A549 (cell line): ENCODE results near the gene PEAK3. TPM values are rescaled to one million over a fixed set of nuclear protein-coding genes. Genes with fewer than 3 reads are reported as not detected.
A peak's percentile ranks its signal among the peaks of the same experiment; 100 is the strongest.

Experiments used
- ATAC-seq, 2 experiments: fragments of 200-7000 bp in 1 of 2; fragments of >200 bp in 1 of 2; cut with Nextera tagmentation in 1 of 2; cut with Tn5 transposase in 1 of 2; 3 replicates each; pipeline versions ENCODE4 v1.8.0 to v1.9.1; 2018 to 2020; ENCODE audit warnings: mild to moderate bottlenecking in 1 of 2, moderate library complexity in 1 of 2
- CTCF ChIA-PET: fragments of 300-600 bp; sonication (Branson Sonifier 250); formaldehyde crosslinking; extraction: SDS; loops from one replicate; lab custom pipeline; 2021; ENCODE audit warnings: antibody characterized with exemption, inconsistent platforms; lab: Yijun Ruan, JAX
- POLR2A ChIA-PET: fragments of 350-600 bp; formaldehyde crosslinking; extraction: SDS; loops from one replicate; lab custom pipeline; 2021; ENCODE audit warnings: antibody characterized with exemption, inconsistent platforms; lab: Yijun Ruan, JAX
- DNase-seq, 2 experiments: peaks; one replicate each; pipeline versions ENCODE4 v3.0.0 to v3.0.0-alpha.2; 2011 to 2016; ENCODE audit warnings: low read depth in 1 of 2, low spot score in 1 of 2
- FAIRE-seq: peaks from 2 replicates; lab custom pipeline; 2011; peaks lifted over from hg19 to GRCh38; lab: Jason Lieb, UNC
- H3K27ac ChIP-seq, 2 experiments: fragments of >200 bp; sonication (Bioruptor Twin); formaldehyde crosslinking; 3 replicates each; pipeline ENCODE4 v1.5.1; 2016 to 2017
- H3K4me1 ChIP-seq: fragments of >200 bp; sonication (Bioruptor Twin); formaldehyde crosslinking; 3 replicates; pipeline ENCODE4 v1.6.1; 2016
- H3K4me2 ChIP-seq: fragments of >200 bp; sonication (Bioruptor Twin); formaldehyde crosslinking; 3 replicates; pipeline ENCODE4 v1.6.1; 2016
- H3K4me3 ChIP-seq: fragments of >200 bp; sonication (Bioruptor Twin); formaldehyde crosslinking; 3 replicates; pipeline ENCODE4 v1.5.1; 2016
- H3K9me3 ChIP-seq: fragments of >200 bp; sonication (Bioruptor Twin); formaldehyde crosslinking; 3 replicates; pipeline ENCODE4 v1.6.1; 2016
- BCL3 ChIP-seq: fragments of >200 bp; sonication (Bioruptor Twin); formaldehyde crosslinking; IDR thresholded peaks from 3 replicates; pipeline ENCODE4 v1.6.1; 2016
- BHLHE40 ChIP-seq: IDR thresholded peaks from 2 replicates; pipeline ENCODE4 v1.6.1; 2012; ENCODE audit warnings: low read depth, low read length, inconsistent platforms
- CBX2 ChIP-seq: fragments of 200-600 bp; sonication (generic); IDR thresholded peaks from 2 replicates; pipeline ENCODE4 v1.6.1; 2016; ENCODE audit warnings: low read depth, mild to moderate bottlenecking, borderline replicate concordance
- CEBPB ChIP-seq, 2 experiments: fragments of >200 bp in 1 of 2; sonication (Bioruptor Twin) in 1 of 2; formaldehyde crosslinking in 1 of 2; IDR thresholded peaks; 2 replicates each; pipeline ENCODE4 v1.6.1; 2012 to 2016
- E2F6 ChIP-seq: IDR thresholded peaks from 2 replicates; pipeline ENCODE4 v1.6.1; 2012; ENCODE audit warnings: low read depth, borderline replicate concordance
- ESRRA ChIP-seq: fragments of 150-350 bp; IDR thresholded peaks from 2 replicates; pipeline ENCODE4 v1.6.1; 2014; ENCODE audit warnings: mild to moderate bottlenecking, low read length, borderline replicate concordance
- FOSL2 ChIP-seq, 2 experiments: fragments of 450-650 bp in 1 of 2; fragments of >200 bp in 1 of 2; sonication (Bioruptor Twin) in 1 of 2; formaldehyde crosslinking; IDR thresholded peaks; 2 replicates each; pipeline versions ENCODE4 v1.5.0 to v1.6.1; 2016 to 2020; ENCODE audit warnings: mild to moderate bottlenecking in 1 of 2, moderate library complexity in 1 of 2
- FOXS1 ChIP-seq: fragments of 250-450 bp; sonication (Bioruptor Pico); IDR thresholded peaks from 2 replicates; pipeline ENCODE4 v1.5.0; 2020; ENCODE audit warnings: mild to moderate bottlenecking, moderate library complexity
- GATA3 ChIP-seq: IDR thresholded peaks from 2 replicates; pipeline ENCODE4 v1.6.1; 2012; ENCODE audit warnings: borderline replicate concordance
- HES2 ChIP-seq: fragments of >200 bp; sonication (Bioruptor Twin); formaldehyde crosslinking; IDR thresholded peaks from 2 replicates; pipeline ENCODE4 v1.6.1; 2016
- JUNB ChIP-seq: fragments of >200 bp; sonication (Bioruptor Twin); formaldehyde crosslinking; IDR thresholded peaks from 2 replicates; pipeline ENCODE4 v1.6.1; 2016
- KDM5A ChIP-seq: fragments of 200-600 bp; sonication (generic); IDR thresholded peaks from 2 replicates; pipeline ENCODE4 v1.6.1; 2016; ENCODE audit warnings: antibody characterized with exemption, mild to moderate bottlenecking
- MAFK ChIP-seq: fragments of 450-650 bp; IDR thresholded peaks from 2 replicates; pipeline ENCODE4 v1.6.1; 2014; ENCODE audit not compliant: partially characterized antibody
- NFE2L2 ChIP-seq: fragments of 150-350 bp; conservative IDR thresholded peaks from 2 replicates; pipeline ENCODE4 v1.6.1; 2014; ENCODE audit warnings: low read length
- NPAS2 ChIP-seq: fragments of 250-450 bp; sonication (Bioruptor Pico); IDR thresholded peaks from 2 replicates; pipeline ENCODE4 v1.8.0; 2022; ENCODE audit warnings: mild to moderate bottlenecking, moderate library complexity, borderline replicate concordance
- PBX3 ChIP-seq: IDR thresholded peaks from 2 replicates; pipeline ENCODE4 v1.6.1; 2012
- POLR2AphosphoS2 ChIP-seq: conservative IDR thresholded peaks from 2 replicates; pipeline ENCODE4 v1.6.1; 2012; ENCODE audit warnings: low read length, improper control_type of control experiment, inconsistent platforms
- RARB ChIP-seq: fragments of 250-450 bp; sonication (Bioruptor Pico); IDR thresholded peaks from 2 replicates; pipeline ENCODE4 v1.8.0; 2021; ENCODE audit warnings: mild to moderate bottlenecking, moderate library complexity
- RCOR1 ChIP-seq: fragments of 150-350 bp; IDR thresholded peaks from 2 replicates; pipeline ENCODE4 v1.6.1; 2014; ENCODE audit warnings: antibody characterized with exemption, low read length, low read depth
- RFX5 ChIP-seq: fragments of 450-650 bp; IDR thresholded peaks from 2 replicates; pipeline ENCODE4 v1.7.1; 2014; ENCODE audit warnings: antibody characterized with exemption, mild to moderate bottlenecking, moderate library complexity
- SMC3 ChIP-seq: fragments of >200 bp; sonication (Bioruptor Twin); formaldehyde crosslinking; IDR thresholded peaks from 3 replicates; pipeline ENCODE4 v1.6.1; 2018; ENCODE audit warnings: inconsistent platforms
- SREBF2 ChIP-seq: fragments of 450-650 bp; IDR thresholded peaks from 2 replicates; pipeline ENCODE4 v1.6.1; 2014; ENCODE audit warnings: mild to moderate bottlenecking, moderate library complexity
- TFCP2L1 ChIP-seq: fragments of 250-450 bp; sonication (Bioruptor Pico); IDR thresholded peaks from 2 replicates; pipeline ENCODE4 v1.5.0; 2021; ENCODE audit warnings: mild to moderate bottlenecking
- ZNF302 ChIP-seq: fragments of 250-450 bp; sonication (Bioruptor Pico); IDR thresholded peaks from 2 replicates; pipeline ENCODE4 v1.9.0; 2021; ENCODE audit warnings: inconsistent platforms, mild to moderate bottlenecking, moderate library complexity
- WGBS: methylation state at CpG from one replicate; pipeline ENCODE4 v1.1.6; 2017; ENCODE audit errors: missing lambda C conversion rate; 5-methylcytosine and 5-hydroxymethylcytosine counted together
- polyA plus RNA-seq, 4 experiments: library from polyadenylated mRNA; depleted of rRNA in 3 of 4; stranded (reverse); fragments of >200 nt; fragmentation: RNase III in 1 of 4; extraction: RNeasy Plus Mini Kit Qiagen cat#74134 plus additional on column Dnase treatment in 1 of 4; gene quantifications; 2 replicates in 3 of 4; 3 replicates in 1 of 4; pipeline ENCODE4 v1.2.3, GENCODE V29; 2011 to 2017
- TF ChIP-seq, protein P1 (sequence below): IDR thresholded peaks from 2 replicates; pipeline ENCODE4 v1.6.1; 2012

Gene PEAK3
- polyA plus RNA-seq, 2 of the 4 experiments (the other 2 are of a cell fraction): not detected

GRCh38 chr19:2248136-2249009 lies 33.6 kb downstream of the PEAK3 start:
- Histone ChIP-seq H3K4me3 (no peak overlapping the region), H3K4me1 (peaks cover 19% of the 10 kb centered on the region), H3K9me3 (no peaks in the 10 kb centered on the region), H3K27ac (no peak overlapping the region), H3K4me2 (no peak overlapping the region)
- ATAC-seq: no peak
- POLR2A ChIA-PET: interaction anchor here (0.7 kb wide), 1 partner anchor 32 kb away, joined by 5 read pairs; no protein-coding TSS in a partner anchor
- CTCF ChIA-PET: interaction anchor here (1.0 to 1.9 kb wide), 5 partner anchors 10 to 388 kb away, joined by 3 to 5 read pairs (median 3); partner anchors contain the start of gene PLEKHJ1
- 100% methylated on average over 3 of the region's 21 CpGs for WGBS
- no peak for TF ChIP-seq ZNF302 (CRISPR knock-in tag)
- TF ChIP-seq NPAS2 (CRISPR knock-in tag): no peak
- no peak for TF ChIP-seq RFX5
- TF ChIP-seq SREBF2: no peak
- no peak for TF ChIP-seq HES2
- no peak for TF ChIP-seq RARB (CRISPR knock-in tag)
- TF ChIP-seq CEBPB (IDR thresholded peaks at IDR 0.05): no peak
- TF ChIP-seq PBX3: no peak
- no peak for TF ChIP-seq JUNB
- TF ChIP-seq POLR2AphosphoS2: no peak
- no peak for TF ChIP-seq BCL3
- TF ChIP-seq, all 56 proteins: peak for 0
- no peak for DNase-seq
- no peak for FAIRE-seq

- Histone ChIP-seq H3K4me3 (no peak overlapping the region), H3K9me3 (no peaks in the 10 kb centered on the region), H3K4me2 (peak overlapping the region; percentile 21; the same call in 2 of the 3 replicates), H3K4me1 (peaks cover 23% of the 10 kb centered on the region), H3K27ac (peak overlapping the region in 1 of 2 experiments; percentile 73; a peak in 4 of 6 replicates)
- CTCF ChIA-PET: interaction anchor here (1.0 to 1.6 kb wide), 2 partner anchors 9 to 12 kb away, joined by 3 read pairs; partner anchors contain the start of gene PLEKHJ1
- WGBS: 77% methylated on average over 6 of the region's 28 CpGs
- POLR2A ChIA-PET: no interaction called here
- DNase-seq: no peak
- ATAC-seq: peak in 1 of 2 experiments; percentile 1; a peak in 1 of 6 replicates
- FAIRE-seq: no peak
- TF ChIP-seq FOXS1 (CRISPR knock-in tag): no peak
- TF ChIP-seq RARB (CRISPR knock-in tag): no peak
- TF ChIP-seq FOSL2 (IDR thresholded peaks at IDR 0.05): no peak
- TF ChIP-seq FOSL2 (CRISPR knock-in tag; IDR thresholded peaks at IDR 0.05): no peak
- no peak for TF ChIP-seq MAFK
Measured at GRCh38 chr19:2247433-2248101, 34.4 kb downstream of the PEAK3 start.

GRCh38 chr19:2246801-2247361 lies 35.1 kb downstream of the PEAK3 start:
- WGBS: 94% methylated on average over 18 of the region's 26 CpGs
- peak; percentile 52 to 66; a peak in 5 of 6 replicates for ATAC-seq
- Histone ChIP-seq H3K4me2 (peak overlapping the region; percentile 21; the same call in 2 of the 3 replicates), H3K4me3 (no peak overlapping the region), H3K9me3 (no peaks in the 10 kb centered on the region), H3K4me1 (peaks cover 30% of the 10 kb centered on the region), H3K27ac (peak overlapping the region in 1 of 2 experiments; percentile 73; a peak in 4 of 6 replicates)
- no peak for FAIRE-seq
- DNase-seq: peak in 1 of 2 experiments; percentile 58
- ChIA-PET POLR2A (interaction anchor here (1.4 kb wide), 1 partner anchor 9 kb away, joined by 5 read pairs; no protein-coding TSS in a partner anchor), CTCF (no interaction called here)
- TF ChIP-seq NFE2L2 (no peak), HES2 (no peak), GATA3 (no peak), SMC3 (no peak), NPAS2 (CRISPR knock-in tag) (no peak), CBX2 (no peak), ESRRA (no peak), RCOR1 (no peak), E2F6 (no peak), POLR2AphosphoS2 (no peak), TFCP2L1 (no peak), BHLHE40 (no peak), KDM5A (no peak), RFX5 (no peak)
- TF ChIP-seq, protein P1, sequence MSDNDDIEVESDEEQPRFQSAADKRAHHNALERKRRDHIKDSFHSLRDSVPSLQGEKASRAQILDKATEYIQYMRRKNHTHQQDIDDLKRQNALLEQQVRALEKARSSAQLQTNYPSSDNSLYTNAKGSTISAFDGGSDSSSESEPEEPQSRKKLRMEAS: no peak
